GM12878 (cell line): ENCODE results near the gene RALGAPA2.

Experiments used
- BRCA1 ChIP-seq: IDR thresholded peaks from 2 replicates; pipeline ENCODE4 v1.6.1; 2011; ENCODE audit warnings: low read depth, low read length, improper control_type of control experiment
- NR2F1 ChIP-seq: fragments of 450-650 bp; conservative IDR thresholded peaks from 2 replicates; pipeline ENCODE4 v1.6.1; 2017; ENCODE audit warnings: mild to moderate bottlenecking
- SIN3A ChIP-seq: IDR thresholded peaks from 2 replicates; pipeline ENCODE4 v1.6.1; 2012; ENCODE audit warnings: low read depth, low read length, improper control_type of control experiment

GRCh38 chr20:20371083-20371482, 341.4 kb downstream of the RALGAPA2 start:
- TF ChIP-seq BRCA1 (no peak), NR2F1 (no peak), SIN3A (no peak)
